GM19239 (cell line): Measurements from ENCODE around the gene SNAPC3.
"Not testable (repeated sequence)": the region's sequence is repeated elsewhere in the genome, so short reads cannot be mapped to it uniquely, and the experiment has no call there.

Experiments used
- DNase-seq: peaks from one replicate; pipeline ENCODE4 v3.0.0; 2011; ENCODE audit warnings: low spot score; ENCODE audit not compliant: insufficient read length
- FAIRE-seq: peaks from 2 replicates; lab custom pipeline; 2011; peaks lifted over from hg19 to GRCh38; lab: Jason Lieb, UNC

Gene SNAPC3

GRCh38 chr9:15422372-15423230 is at the start of gene SNAPC3:
Gene SNAPC3 (plus strand): TSS chr9:15422876. CDS start chr9:15422880, 4 bp downstream.
- peak; percentile 87 for FAIRE-seq

GRCh38 chr9:15373881-15374280 is 48.8 kb upstream of the SNAPC3 start:
- DNase-seq (no peak), FAIRE-seq (no peak)

More at GRCh38 chr9:15422372-15423230, at the start of gene SNAPC3:
- DNase-seq = peak; percentile 86

DNA sequence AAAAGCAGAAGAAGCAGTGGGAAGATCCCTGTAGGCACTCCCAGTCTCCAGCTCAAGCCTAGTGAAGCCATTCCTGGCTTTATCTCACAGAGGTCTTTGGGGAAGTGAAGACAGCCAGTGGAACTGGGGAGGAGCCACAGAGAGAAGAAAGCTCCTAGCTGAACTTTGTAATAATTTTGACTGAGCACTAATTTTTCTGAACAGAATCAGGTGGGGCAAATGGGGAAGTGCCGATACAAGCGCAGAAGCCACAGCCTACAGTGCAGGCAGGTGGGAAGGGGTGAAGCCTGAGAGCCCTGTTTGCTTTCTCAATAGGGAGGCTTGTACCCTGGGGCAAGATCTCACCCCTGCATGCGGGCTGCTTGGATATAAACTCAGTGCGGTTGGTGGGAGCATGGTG is 48.4 kb upstream of the SNAPC3 start:
- DNase-seq (no peak), FAIRE-seq (no peak)

- FAIRE-seq = no peak
These were observed 47.9 kb upstream of the SNAPC3 start for GRCh38 chr9:15374825-15375224.

GRCh38 chr9:15377625-15378540 is 44.8 kb upstream of the SNAPC3 start:
- FAIRE-seq (no peak), DNase-seq (no peak)

More at GRCh38 chr9:15374825-15375224, 47.9 kb upstream of the SNAPC3 start:
- DNase-seq = no peak

GRCh38 chr9:15379317-15379716 is 43.4 kb upstream of the SNAPC3 start:
- not testable (repeated sequence) for DNase-seq, FAIRE-seq

DNA sequence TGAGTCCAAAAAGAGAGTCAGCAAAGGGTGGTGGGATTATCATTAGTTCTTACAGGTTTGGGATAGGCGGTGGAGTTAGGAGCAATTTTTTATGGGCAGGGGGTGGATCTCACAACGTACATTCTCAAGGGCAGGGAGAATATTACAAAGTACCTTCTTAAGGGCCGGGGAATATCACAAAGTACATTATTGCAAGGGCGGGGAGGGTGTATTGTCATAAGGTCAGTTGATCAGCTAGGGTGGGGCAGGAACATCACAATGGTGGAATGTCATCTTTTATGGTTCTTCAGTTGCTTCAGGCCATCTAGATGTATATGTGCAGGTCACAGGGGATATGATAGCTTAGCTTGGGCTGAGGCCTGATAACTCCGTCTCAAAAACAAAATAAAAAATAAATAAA is 42.8 kb upstream of the SNAPC3 start:
- not testable (repeated sequence) for DNase-seq, FAIRE-seq

- FAIRE-seq (no peak), DNase-seq (no peak)
These were observed 41.2 kb upstream of the SNAPC3 start for GRCh38 chr9:15381491-15381890.

GRCh38 chr9:15386465-15386864 is 36.2 kb upstream of the SNAPC3 start:
- no peak for FAIRE-seq

DNA sequence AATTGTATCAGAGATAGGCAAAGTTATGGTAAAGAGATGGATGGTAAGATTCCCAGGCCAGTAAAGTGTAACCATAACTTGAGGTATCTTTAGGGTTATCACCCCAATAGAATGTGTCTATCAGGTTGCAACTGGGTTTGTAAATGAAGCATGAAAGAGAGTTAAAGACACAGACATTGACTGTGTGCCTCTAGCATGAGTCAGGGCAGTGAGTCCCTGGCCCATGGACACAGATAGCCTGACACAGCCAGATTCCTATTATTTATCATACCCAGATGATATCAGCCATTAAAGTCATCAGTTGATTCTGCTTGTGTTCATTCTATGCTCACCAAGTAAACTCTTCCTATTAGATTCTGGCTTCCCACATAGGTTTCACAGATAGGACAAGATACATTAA is 33.5 kb upstream of the SNAPC3 start:
- FAIRE-seq (no peak), DNase-seq (no peak)

More at GRCh38 chr9:15386465-15386864, 36.2 kb upstream of the SNAPC3 start:
- no peak for DNase-seq

DNA sequence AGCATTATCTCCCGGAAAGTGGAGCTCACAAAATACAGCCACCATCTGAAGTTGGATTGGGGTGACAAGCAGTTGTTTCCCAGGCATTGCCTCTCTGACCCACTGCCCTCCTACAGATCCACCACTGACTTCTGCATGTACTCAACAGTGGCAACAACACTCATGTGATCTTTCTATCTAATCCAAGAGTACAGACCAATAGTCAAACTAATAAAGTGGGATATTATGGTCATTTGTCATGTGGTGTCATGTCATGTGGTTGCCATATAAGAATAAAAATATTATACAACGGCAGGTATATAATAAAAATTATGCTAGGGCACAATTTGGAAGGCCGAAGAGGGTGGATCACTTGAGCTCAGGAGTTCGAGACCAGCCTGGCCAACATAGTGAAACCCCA is 33.0 kb upstream of the SNAPC3 start:
- DNase-seq = no peak
- FAIRE-seq = no peak

DNA sequence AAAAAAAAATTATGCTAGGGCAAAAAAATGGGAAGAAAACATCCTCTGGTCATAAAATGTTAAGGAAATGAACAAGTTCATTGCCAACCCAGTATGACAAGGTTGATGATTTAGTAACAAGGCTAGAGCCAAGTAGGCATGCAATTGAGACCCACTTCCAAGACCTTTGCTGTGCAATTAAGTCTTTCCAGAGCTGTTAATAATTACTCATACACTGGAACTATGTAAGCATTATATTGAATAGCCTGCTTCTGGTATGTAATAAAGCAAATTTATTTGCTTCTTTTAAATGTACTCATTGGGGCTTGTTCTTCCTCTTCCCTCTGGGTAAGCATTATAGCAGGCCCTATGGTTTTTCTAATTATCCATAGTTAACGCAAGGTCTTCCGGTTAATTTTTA is 32.5 kb upstream of the SNAPC3 start:
- FAIRE-seq (no peak), DNase-seq (no peak)

DNA sequence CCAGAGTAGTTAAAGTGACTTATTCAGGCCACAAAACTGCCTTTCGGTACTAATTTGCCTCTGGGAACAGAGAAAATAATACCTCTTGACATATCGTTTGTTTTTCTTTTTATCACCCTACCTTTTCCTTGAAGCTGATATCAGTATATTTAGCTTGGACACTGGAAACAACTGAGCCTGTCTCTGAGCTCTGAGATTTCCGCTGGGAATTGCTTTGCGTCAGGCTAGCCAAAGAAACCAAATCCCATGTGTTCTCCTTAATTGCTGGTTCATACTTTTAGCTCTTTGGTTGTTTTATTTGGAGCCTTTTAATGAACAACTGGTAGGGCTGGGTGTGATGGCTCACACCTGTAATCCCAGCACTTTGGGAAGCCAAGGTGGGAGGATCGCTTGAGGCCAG is 30.3 kb upstream of the SNAPC3 start:
- FAIRE-seq = no peak
- no peak for DNase-seq

DNA sequence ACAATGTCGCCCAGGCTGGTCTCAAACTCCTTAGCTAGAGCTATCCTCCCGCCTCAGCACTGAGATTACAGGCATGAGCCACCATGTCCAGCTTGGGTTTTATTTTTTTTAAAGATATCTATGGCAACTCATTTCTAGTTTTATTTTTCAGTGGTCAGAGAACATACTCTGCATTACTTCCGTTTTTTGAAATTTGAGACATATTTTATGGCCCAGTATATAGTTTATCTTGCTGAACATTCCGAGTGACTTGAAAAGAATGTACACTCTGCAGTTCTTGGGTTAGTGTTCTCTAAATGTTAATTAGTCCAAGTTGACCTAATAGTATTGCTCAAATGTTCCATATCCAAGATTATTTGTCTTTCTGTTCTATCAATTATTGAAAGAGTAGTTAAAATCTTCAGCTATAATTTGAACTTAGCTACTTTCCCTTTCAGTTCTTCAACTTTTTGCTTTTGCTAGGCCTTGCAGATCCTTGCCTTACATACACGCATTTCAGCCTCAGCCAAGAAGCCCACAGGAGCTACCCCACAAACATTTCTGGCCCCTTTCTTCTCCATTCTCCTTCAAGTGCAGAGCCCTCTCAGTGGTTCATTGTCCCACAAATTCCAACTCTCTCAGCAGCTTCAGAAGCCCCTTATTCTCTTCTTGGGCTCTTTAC is 22.3 kb upstream of the SNAPC3 start:
- DNase-seq (no peak), FAIRE-seq (no peak)

GRCh38 chr9:15401266-15401665 is 21.4 kb upstream of the SNAPC3 start:
- no peak for FAIRE-seq
- DNase-seq = no peak

- FAIRE-seq = no peak
- no peak for DNase-seq
These were observed 19.5 kb upstream of the SNAPC3 start for GRCh38 chr9:15403155-15403554.

DNA sequence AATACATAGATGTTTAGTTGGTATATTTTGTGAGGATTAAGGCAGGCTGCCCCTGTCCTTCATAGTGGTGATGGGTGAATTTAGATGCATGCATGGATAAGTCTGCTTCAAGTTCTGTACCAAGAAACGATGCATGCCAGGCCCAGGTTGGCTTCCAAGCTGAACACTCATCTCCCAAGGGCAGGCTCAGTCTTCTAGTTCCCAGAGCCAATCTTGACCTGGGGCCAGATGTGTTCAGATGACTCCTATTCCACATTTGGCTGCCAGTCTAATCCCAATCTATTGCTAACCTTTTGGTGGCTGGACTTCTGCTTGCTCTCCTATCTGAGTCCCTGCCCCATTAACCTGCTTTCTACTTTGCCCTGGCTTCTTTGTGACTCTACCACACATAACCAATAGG is 18.5 kb upstream of the SNAPC3 start:
- no peak for DNase-seq
- no peak for FAIRE-seq

- DNase-seq (no peak), FAIRE-seq (no peak)
These were observed 5.8 kb upstream of the SNAPC3 start for GRCh38 chr9:15416880-15417279.

GRCh38 chr9:15417626-15418025 is 5.0 kb upstream of the SNAPC3 start:
- no peak for FAIRE-seq

GRCh38 chr9:15420796-15421195 is 1.9 kb upstream of the SNAPC3 start:
- DNase-seq = no peak
- FAIRE-seq = no peak

More at GRCh38 chr9:15417626-15418025, 5.0 kb upstream of the SNAPC3 start:
- no peak for DNase-seq
